HG02938 (cell line): ENCODE measurements around the gene BRINP3.

Experiments used
- ATAC-seq: cut with Tn5 transposase; IDR thresholded peaks from one replicate; pipeline ENCODE4 v1.9.1; 2021; ENCODE audit warnings: mild to moderate bottlenecking, moderate library complexity; ENCODE audit not compliant: unreplicated experiment

Gene BRINP3

DNA sequence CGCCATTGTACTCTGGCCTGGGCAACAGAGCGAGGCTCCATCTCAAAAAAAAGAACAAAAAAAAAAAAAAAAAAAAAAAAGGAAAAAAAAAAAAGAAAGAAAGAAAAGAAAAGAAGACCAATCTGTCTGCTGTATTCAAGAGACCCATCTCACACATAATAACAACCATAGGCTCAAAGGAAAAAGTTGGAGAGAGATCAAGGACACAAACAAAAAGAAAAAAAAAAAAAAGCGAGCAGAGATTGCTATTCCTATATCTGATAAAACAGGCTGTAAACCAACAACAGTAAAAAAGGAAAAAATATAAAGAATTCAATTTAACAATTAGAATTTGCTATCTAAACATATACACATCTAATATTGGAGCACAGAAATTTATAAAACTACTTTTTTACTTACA is 150.4 kb downstream of the BRINP3 start:
- no peak for ATAC-seq

GRCh38 chr1:190323530-190323929 is 154.1 kb downstream of the BRINP3 start:
- ATAC-seq, result no peak

GRCh38 chr1:190322274-190322673 is 155.4 kb downstream of the BRINP3 start:
- ATAC-seq, result no peak

DNA sequence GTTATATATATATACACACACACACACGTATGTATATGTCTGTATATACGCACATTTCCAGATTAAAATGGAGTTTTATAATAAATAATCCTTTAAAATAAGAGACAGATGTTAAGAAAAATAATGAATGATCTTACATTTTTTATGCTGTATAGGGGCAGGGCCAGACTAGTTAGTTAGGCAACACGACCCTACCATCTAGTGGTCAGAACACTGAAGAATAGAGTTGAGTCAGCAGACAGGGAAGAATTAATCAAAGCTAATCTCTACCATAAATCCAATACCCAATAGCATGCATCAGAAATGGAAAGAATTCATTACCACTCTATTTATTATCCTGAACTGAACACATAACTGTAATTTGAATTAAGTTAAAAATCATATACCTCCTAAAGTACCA is 156.7 kb downstream of the BRINP3 start:
- no peak for ATAC-seq

GRCh38 chr1:190312763-190313162 is 164.9 kb downstream of the BRINP3 start:
- no peak for ATAC-seq

DNA sequence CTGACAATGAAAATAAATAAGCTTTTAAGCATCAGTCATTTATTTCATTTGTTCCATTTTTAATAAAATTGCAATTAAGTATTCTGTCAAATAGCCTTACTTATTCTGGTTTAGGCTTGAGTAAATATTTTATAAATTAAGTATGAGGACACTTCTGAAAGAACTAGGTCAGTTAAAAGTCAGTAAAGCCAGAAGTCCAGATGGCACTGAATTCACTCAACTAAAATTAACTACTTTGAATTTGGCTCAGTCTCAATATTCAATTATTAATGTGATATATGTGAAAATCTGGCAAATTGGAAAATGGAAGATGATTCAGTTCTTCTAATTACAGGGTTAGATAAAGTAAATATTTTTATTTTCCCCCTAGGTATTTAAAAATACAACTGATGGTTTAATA is 174.2 kb downstream of the BRINP3 start:
- no peak for ATAC-seq

GRCh38 chr1:190296453-190296852 is 181.2 kb downstream of the BRINP3 start:
- no peak for ATAC-seq

GRCh38 chr1:190289897-190290296 is 187.8 kb downstream of the BRINP3 start:
- ATAC-seq, result no peak

GRCh38 chr1:190286111-190286510 is 191.6 kb downstream of the BRINP3 start:
- ATAC-seq, result no peak

- no peak for ATAC-seq
These were observed 200.6 kb downstream of the BRINP3 start for GRCh38 chr1:190277107-190277506.

- no peak for ATAC-seq
These were observed 202.9 kb downstream of the BRINP3 start for GRCh38 chr1:190274721-190275120.

DNA sequence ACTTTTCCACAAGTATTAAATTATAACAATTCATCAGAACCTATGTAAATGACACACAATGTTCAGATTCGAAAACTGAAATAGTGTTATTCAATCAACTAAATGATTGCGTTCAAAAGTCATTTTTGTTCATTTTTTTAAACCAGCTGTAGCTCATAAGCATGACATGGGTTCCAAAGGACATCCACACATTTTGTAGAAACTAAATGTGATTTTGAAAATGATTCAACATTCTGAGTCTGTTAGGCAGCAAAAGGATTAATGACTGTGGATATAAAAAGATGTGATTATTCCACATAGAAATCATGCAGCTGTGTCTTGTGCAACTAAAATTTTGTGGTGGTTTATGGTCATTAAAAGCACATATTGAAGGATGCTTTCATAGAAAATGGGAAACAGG is 204.5 kb downstream of the BRINP3 start:
- ATAC-seq, result no peak

DNA sequence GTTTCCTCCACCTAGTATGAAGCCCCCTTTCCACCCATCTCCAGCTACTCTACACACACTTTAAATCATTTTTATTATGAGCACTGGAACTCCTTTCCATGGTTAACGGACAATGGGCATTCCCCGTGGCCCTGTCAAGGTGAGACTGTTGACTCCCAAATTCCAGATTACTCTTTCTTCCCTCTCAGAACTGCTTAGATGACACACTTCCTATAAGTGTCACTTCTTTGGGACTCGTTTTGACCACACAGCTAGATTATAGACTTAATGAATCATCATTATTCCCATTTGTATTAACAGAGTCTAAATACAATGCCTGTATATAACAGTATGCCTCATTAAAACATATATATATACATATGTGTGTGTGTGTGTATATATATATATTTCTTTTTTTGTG is 215.1 kb downstream of the BRINP3 start:
- ATAC-seq, result no peak

GRCh38 chr1:190259424-190259823 is 218.2 kb downstream of the BRINP3 start:
- no peak for ATAC-seq

GRCh38 chr1:190258003-190258402 is 219.7 kb downstream of the BRINP3 start:
- no peak for ATAC-seq

DNA sequence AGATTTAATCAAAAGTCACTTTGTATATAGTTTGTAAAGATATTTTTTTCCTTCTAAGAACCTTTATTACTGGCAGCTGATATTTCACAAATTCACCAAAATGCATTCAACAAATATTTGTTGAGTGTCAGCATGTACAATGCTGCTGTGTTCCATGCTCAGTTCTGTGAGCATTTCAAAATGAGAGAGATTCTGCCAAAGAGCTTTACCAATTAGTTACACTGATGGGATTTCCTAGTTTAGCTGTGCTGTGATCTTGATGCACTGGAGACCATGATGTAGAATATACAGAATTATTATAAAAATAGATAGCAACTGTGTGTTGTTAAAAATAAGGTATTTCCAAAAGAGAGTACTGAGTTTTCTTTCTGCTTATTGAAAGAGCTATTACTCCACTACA is 225.6 kb downstream of the BRINP3 start:
- no peak for ATAC-seq

- no peak for ATAC-seq
These were observed 227.3 kb downstream of the BRINP3 start for GRCh38 chr1:190250368-190250767.

DNA sequence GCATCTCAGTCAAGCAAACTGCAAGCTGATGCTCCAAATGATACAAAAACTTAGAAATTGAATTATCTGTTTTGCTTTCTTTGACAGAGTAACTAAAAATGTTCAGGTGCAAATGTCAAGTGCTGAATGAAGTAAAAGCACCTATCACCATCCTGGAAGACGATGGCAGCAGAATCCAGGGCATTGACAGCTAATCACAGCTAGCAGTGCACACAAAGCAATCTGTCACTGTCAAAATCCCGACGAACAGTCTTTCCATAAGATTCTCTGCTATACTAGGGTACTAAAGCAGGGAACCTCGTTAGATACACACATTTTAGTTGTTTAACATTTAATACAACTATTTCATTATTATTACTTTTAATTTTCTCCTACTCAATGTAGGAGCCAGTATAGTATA is 233.3 kb downstream of the BRINP3 start:
- ATAC-seq, result no peak

GRCh38 chr1:190243056-190243455 is 234.6 kb downstream of the BRINP3 start:
- ATAC-seq, result no peak

GRCh38 chr1:190226006-190226405 is 251.7 kb downstream of the BRINP3 start:
- ATAC-seq, result no peak

DNA sequence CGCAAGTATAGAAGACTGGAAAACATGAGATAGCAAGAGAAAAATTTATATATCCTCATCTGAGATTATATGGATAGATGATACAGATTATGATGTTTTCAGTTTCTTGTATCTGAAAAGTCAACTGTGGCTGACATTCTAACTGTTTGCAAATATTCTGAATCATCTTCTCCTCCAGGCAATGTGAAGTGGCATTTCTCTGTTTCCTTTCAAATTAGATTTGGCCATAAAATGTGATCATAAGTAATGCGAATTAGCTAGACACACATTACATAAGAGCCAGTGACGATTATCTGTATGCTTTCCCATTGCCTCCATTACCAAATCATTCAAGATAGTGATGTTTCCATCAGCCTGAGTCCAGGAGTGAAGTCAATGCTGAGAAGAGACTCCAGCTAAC is 265.2 kb downstream of the BRINP3 start:
- no peak for ATAC-seq

DNA sequence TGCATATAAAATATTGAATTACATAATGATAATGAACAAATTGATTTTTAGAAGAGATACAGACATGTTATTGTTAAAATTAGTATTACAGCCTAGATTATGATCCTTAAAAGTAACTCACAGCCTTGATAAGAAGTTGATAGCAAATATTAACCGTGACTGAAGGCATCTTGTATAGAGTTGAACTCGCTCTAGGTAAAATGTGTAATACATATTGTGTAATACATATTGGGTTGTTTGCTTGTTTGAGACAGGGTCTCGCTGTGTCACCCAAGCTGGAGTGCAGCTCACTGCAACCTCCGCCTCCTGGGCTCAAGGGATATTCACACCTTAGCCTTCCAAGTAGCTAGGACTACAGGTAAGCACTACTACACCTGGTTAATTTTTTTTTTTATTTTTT is 269.9 kb downstream of the BRINP3 start:
- no peak for ATAC-seq

DNA sequence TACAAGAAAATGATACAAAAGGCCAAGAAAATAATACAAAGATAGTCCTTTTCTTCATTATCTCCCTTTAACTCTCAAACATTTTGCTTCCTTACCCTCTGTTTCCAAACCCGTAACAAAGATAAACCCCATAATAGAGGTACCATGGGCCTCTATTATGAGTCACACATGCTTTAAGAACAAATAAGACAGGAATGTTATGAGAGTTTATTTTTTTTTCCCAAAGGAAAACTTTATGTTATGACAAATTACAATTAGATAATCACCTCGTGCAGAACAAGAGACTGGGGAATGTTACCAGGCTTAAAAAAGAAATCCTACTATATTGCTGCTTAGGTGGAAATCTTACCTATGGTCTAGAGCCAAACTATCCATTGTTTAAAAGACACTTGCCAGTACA is 272.0 kb downstream of the BRINP3 start:
- ATAC-seq, result no peak

DNA sequence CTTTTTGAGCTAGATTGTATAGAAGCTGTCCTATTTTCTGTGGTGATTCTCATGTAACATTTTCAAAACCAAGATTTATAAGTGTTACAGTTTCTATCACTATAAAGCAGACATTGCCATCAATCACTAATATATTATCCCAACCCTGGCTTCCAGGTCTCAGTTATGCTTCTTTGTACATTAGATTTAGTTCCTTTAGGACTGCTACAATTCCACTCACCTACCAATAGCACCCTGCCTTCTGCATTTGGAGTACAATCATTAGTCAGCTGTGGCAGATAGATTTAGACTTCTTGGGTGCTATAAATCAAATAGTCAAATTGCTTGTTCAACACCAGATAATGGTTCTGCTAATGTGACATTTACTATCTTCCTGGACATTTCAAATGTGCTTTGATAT is 281.6 kb downstream of the BRINP3 start:
- no peak for ATAC-seq
